HG02884 (cell line): Measurements from ENCODE around the gene RPH3AL.
"Not testable (repeated sequence)": the region's sequence is repeated elsewhere in the genome, so short reads cannot be mapped to it uniquely, and the experiment has no call there.

Source experiments
- ATAC-seq: cut with Tn5 transposase; IDR thresholded peaks from one replicate; pipeline ENCODE4 v1.9.1; 2021; ENCODE audit warnings: mild to moderate bottlenecking, moderate library complexity; ENCODE audit not compliant: unreplicated experiment

The RPH3AL gene

GRCh38 chr17:320809-321385 is 31.7 kb downstream of the RPH3AL start:
- ATAC-seq = no peak

GRCh38 chr17:320139-320538 is 32.5 kb downstream of the RPH3AL start:
- ATAC-seq = no peak

DNA sequence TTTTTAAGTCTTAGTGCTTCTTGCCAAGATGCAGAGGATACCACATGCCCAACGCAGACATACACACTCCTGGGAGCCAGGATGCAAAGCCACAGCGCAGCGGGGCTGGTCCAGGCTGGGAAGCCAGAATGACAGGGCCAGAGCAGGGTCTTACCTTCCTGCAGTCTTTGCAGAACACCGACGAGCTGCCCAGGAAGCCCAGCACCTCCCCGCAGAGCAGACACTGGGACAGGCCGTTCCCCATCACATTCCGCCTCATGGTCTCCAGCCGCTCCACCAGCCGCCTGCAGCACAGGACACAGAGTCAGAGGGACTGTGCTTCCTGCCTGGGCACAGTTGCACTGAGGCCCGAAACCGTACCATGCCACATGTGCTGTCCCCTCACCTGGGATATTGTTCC is 33.3 kb downstream of the RPH3AL start:
- no peak for ATAC-seq

DNA sequence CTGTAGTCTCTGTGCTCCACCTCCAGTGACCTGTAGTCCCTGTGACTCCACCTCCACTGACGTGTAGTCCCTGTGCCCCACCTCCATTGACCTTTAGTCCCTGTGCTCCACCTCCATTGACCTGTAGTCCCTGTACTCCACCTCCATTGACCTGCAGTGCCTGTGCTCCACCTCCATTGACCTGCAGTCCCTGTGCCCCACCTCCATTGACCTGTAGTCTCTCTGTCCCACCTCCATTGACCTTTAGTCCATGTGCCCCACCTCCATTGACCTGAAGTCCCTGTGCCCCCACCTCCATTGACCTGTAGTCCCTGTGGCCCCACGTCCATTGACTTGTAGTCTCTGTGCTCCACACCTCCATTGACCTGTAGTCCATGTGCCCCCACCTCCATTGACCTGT is 35.5 kb downstream of the RPH3AL start:
- ATAC-seq = not testable (repeated sequence)

- ATAC-seq = not testable (repeated sequence)
Measured at GRCh38 chr17:315399-315798, 37.2 kb downstream of the RPH3AL start.

- ATAC-seq = not testable (repeated sequence)
Measured at GRCh38 chr17:314614-314944, 38.0 kb downstream of the RPH3AL start.

- ATAC-seq = no peak
Measured at GRCh38 chr17:313911-314613, 38.5 kb downstream of the RPH3AL start.

DNA sequence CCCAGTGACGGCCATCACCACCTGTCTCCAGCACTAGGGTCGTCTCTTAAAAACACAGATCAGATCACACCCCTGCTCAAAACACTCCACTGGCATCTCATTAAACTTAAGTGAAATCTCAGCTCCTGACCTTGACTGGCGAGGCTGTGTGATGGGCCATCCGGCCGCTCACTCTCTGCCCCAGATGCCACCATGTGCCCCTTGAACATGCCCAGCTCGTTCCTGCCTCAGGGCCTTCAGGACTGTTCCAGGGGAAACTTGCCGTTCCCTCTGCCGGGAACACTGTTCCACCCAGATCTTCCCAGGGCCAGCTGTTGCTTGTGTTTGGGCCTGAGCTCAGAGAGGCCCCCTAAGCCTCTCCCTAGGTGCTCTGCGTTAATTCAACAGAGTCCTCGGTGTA is 39.4 kb downstream of the RPH3AL start:
- no peak for ATAC-seq

DNA sequence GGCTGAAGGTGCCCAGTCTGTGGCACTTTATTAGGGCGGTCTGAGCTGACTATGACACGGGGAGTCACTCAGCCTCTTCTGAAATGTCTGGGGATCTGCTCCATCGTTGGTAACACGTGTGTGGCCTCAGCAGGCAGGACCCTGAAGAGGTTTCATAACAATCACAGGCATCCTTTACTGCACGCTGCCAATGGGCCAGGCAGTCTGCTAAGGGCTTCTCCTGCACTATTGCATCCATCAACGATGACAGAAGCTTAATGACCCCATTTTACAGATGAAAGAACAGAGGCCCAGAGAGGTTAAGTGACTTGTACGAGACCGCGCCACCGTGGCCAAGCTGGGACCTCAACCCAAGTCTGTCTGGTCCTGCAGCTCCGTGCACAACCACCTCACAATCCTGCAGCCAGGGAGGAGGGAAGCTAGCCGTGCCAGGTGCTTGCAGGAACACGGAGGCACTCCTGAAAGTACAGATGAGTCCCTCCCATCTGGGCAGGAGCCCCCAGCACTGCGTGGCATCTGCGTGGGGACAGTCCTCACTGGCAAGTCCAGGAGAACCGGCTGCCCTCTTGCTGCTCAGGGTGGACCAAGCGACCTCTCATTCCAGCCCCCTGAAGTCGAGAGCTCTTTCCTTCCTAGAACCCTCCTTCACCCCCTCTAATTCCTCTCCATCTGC is 40.0 kb downstream of the RPH3AL start:
- no peak for ATAC-seq

- no peak for ATAC-seq
Measured at GRCh38 chr17:311119-311782, 41.4 kb downstream of the RPH3AL start.

- ATAC-seq = no peak
Measured at GRCh38 chr17:310111-311010, 42.2 kb downstream of the RPH3AL start.

DNA sequence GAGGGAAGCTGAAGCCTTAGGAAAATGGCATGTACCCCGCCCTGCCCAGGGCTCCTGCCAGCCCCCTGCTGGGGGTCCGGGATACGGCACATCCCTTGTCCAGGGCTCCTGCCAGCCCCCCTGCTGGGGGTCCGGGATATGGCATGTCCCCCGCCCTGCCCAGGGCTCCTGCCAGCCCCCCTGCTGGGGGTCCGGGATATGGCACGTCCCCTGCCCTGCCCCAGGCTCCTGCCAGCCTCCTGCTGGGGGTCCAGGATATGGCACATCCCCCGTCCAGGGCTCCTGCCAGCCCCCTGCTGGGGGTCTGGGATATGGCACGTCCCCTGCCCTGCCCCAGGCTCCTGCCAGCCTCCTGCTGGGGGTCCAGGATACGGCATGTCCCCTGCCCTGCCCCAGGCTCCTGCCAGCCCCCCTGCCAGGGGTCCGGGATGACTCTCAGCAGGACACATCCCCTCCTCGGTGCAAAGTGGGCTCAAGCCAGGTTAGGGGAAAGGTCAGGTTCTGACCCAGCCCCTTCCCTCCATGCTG is 43.2 kb downstream of the RPH3AL start:
- ATAC-seq = no peak

GRCh38 chr17:307741-308507 is 44.7 kb downstream of the RPH3AL start:
- no peak for ATAC-seq

GRCh38 chr17:307295-307691 is 45.3 kb downstream of the RPH3AL start:
- ATAC-seq = no peak

DNA sequence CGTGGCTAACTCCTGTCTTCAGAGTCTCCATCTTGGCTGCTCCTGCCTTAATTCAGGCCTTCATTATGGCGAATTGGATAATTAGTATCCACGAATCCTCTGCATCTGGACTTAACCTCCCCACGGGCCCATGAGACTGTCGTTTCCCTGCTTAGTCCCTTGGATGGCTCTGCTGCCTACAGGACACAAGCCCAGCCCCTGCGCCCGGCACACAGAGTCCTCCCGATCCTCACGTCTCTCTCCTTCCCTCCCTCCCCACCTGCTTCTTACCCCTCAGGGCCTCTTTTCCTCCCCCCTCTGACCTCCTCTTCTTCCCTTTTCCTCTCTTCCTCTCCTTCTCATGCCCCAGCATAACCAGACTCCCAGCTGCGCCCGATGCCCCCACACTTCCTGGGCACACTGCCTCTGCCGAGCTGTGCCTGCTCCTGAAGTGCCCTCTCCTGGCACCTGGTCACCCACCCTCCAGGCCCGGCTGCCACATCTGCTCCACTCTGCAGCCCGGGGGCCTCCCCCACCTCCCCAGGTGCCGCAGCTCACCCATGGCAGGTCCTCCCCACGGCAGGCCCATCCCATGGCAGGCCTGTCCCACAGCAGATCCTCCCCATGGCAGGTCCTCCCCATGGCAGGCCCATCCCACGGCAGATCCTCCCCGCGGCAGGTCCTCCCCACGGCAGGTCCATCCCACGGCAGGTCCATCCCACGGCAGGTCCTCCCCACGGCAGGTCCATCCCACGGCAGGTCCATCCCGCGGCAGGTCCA is 45.9 kb downstream of the RPH3AL start:
- no peak for ATAC-seq

GRCh38 chr17:306116-306515 is 46.5 kb downstream of the RPH3AL start:
- ATAC-seq = no peak

DNA sequence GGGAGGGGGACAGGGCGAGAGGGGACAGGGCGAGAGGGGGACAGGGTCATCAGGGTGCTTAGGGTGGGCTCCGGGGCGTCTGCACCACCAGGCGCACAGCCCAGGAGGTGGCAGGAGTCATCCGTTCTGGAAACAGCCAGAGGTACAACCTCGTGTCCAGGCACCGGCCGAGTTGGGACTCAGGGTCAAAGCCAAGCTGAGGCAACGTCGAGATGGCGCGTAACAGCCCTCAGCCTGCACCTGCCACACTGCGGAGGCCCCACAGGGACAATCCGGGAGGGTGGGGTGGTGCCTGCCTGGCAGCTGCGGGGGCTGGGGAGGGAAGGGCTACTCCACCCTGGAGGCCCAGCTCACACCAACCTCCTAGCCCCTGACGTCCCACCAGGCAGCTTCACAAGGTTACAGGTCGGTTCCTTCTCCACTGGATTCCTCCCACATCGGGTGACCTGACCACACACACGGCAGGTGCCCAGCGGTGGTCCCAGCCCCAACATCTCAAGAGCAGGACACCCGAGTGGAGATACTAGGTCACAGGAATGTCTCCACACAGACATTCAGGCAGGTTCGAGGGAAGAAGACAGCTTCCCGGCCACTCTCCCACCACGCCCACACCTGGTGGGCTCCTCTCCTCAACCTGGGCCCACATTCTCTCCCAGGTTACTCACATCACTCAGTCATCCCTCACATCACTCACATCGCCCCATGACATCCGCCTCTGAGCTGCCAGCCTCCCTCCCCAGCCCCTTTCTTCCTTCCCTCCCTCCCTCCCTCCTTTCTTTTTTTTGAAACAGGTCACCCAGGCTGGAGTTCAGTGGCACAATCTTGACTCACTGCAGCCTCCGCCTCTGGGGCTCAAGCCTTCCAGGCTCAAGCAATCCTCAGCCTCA is 47.3 kb downstream of the RPH3AL start:
- ATAC-seq = no peak

GRCh38 chr17:304461-304860 is 48.1 kb downstream of the RPH3AL start:
- no peak for ATAC-seq
